ENCODE results near the gene ZNF354C. TPM values are rescaled to one million over a fixed set of nuclear protein-coding genes. Genes with fewer than 3 reads are reported as not detected.

Gene ZNF354C
- total RNA-seq, 1 donor from 2014 or later, result 4.1 TPM

- peaks cover 72% of the 10 kb centered on the region for H3K9me3 Mint-ChIP-seq (ENCODE audit: unreplicated experiment)
- Histone ChIP-seq H3K79me2 (ENCODE audit: insufficient read depth, low read length) (no peaks in the 10 kb centered on the region), H3K27ac (ENCODE audit: low read depth, low read length) (no peak overlapping the region), H3K36me3 (ENCODE audit: insufficient read depth, low read length) (peaks cover 8% of the 10 kb centered on the region), H3K27me3 (ENCODE audit: insufficient read depth, low read length) (no peaks in the 10 kb centered on the region), H3K4me2 (ENCODE audit: low read length) (no peak overlapping the region), H4K20me1 (ENCODE audit: insufficient read depth, low read length) (no peaks in the 10 kb centered on the region), H3K4me3 (ENCODE audit: insufficient read depth, low read depth, low read length) (no peak overlapping the region), H3K9me3 (ENCODE audit: insufficient read depth, low read depth, low read length) (peaks cover 49% of the 10 kb centered on the region), H3K9ac (ENCODE audit: low read length) (no peak overlapping the region), H2AFZ (ENCODE audit: low read depth, low read length) (no peak overlapping the region), H3K4me1 (ENCODE audit: insufficient read depth, low read length) (no peaks in the 10 kb centered on the region)
- H3K4me3 Mint-ChIP-seq (ENCODE audit: unreplicated experiment), result no peak overlapping the region
- H3K27me3 Mint-ChIP-seq (ENCODE audit: low read depth, unreplicated experiment), result no peaks in the 10 kb centered on the region
- DNase-seq (ENCODE audit: low read depth), result no peak
- no peak overlapping the region for H3K27ac Mint-ChIP-seq (ENCODE audit: unreplicated experiment)
- no peaks in the 10 kb centered on the region for H3K4me1 Mint-ChIP-seq (ENCODE audit: low read depth, unreplicated experiment)
- H3K36me3 Mint-ChIP-seq (ENCODE audit: low read depth, unreplicated experiment), result peaks cover 53% of the 10 kb centered on the region
- FAIRE-seq, result no peak
- TF ChIP-seq CTCF (IDR thresholded peaks at IDR 0.05; ENCODE audit: insufficient read depth, low read depth, low read length) (no peak), EZH2 (IDR thresholded peaks at IDR 0.05; ENCODE audit: insufficient read depth, low read length) (no peak)
Observed at GRCh38 chr5:179033004-179033580, 27.1 kb upstream of the ZNF354C start.

- no peak overlapping the region for H3K4me3 ChIP-seq (ENCODE audit: insufficient read depth, low read depth, low read length)
- H3K9me3 Mint-ChIP-seq (ENCODE audit: unreplicated experiment), result peaks cover 16% of the 10 kb centered on the region
- no peak overlapping the region for H3K4me3 Mint-ChIP-seq (ENCODE audit: unreplicated experiment)
Observed at GRCh38 chr5:179044765-179045164, 15.4 kb upstream of the ZNF354C start.

More at GRCh38 chr5:179044765-179045164, 15.4 kb upstream of the ZNF354C start:
- no peaks in the 10 kb centered on the region for H3K27me3 ChIP-seq (ENCODE audit: insufficient read depth, low read length)
- no peak for TF ChIP-seq CTCF (IDR thresholded peaks at IDR 0.05; ENCODE audit: insufficient read depth, low read depth, low read length)
- no peak for TF ChIP-seq EZH2 (IDR thresholded peaks at IDR 0.05; ENCODE audit: insufficient read depth, low read length)
- no peak overlapping the region for H3K4me2 ChIP-seq (ENCODE audit: low read length)
- no peak overlapping the region for H2AFZ ChIP-seq (ENCODE audit: low read depth, low read length)
- no peaks in the 10 kb centered on the region for H3K27me3 Mint-ChIP-seq (ENCODE audit: low read depth, unreplicated experiment)
- H3K9ac ChIP-seq (ENCODE audit: low read length), result no peak overlapping the region
- H3K4me1 ChIP-seq (ENCODE audit: insufficient read depth, low read length), result no peaks in the 10 kb centered on the region
- no peak for FAIRE-seq
- no peak overlapping the region for H3K27ac Mint-ChIP-seq (ENCODE audit: unreplicated experiment)
- H3K36me3 Mint-ChIP-seq (ENCODE audit: low read depth, unreplicated experiment), result no peaks in the 10 kb centered on the region
- H3K27ac ChIP-seq (ENCODE audit: low read depth, low read length), result no peak overlapping the region
- no peaks in the 10 kb centered on the region for H3K4me1 Mint-ChIP-seq (ENCODE audit: low read depth, unreplicated experiment)
- H3K9me3 ChIP-seq (ENCODE audit: insufficient read depth, low read depth, low read length), result no peaks in the 10 kb centered on the region
- no peaks in the 10 kb centered on the region for H3K36me3 ChIP-seq (ENCODE audit: insufficient read depth, low read length)
- DNase-seq (ENCODE audit: low read depth), result no peak
- no peaks in the 10 kb centered on the region for H3K79me2 ChIP-seq (ENCODE audit: insufficient read depth, low read length)
- H4K20me1 ChIP-seq (ENCODE audit: insufficient read depth, low read length), result no peaks in the 10 kb centered on the region
